Kidney (tissue), 14 donors: ENCODE results near the gene DAZL. TPM values are rescaled to one million over a fixed set of nuclear protein-coding genes. Genes with fewer than 3 reads are reported as not detected.

Experiments used
- DNase-seq, 5 donors: peaks; one replicate each; pipeline ENCODE4 v3.0.0-alpha.2; 2013 to 2020
- FAIRE-seq: peaks from 2 replicates; lab custom pipeline; 2012; peaks lifted over from hg19 to GRCh38; lab: Jason Lieb, UNC
- H3K27ac ChIP-seq, 2 donors: one replicate each; pipeline ENCODE4 v1.7.0; 2013; ENCODE audit warnings: low read depth in 2 of 2, low read length in 2 of 2, inconsistent platforms in 1 of 2
- H3K27me3 ChIP-seq: one replicate; pipeline ENCODE4 v1.7.1; 2013; ENCODE audit warnings: low read length, inconsistent platforms; ENCODE audit not compliant: control insufficient read depth, insufficient read depth
- H3K36me3 ChIP-seq, 3 donors: one replicate each; pipeline versions ENCODE4 v1.7.0 to v1.7.1; 2013; ENCODE audit warnings: low read length in 3 of 3, control low read depth in 1 of 3, inconsistent platforms in 1 of 3; ENCODE audit not compliant: insufficient read depth in 3 of 3, control insufficient read depth in 2 of 3
- H3K4me1 ChIP-seq, 3 donors: one replicate each; pipeline versions ENCODE4 v1.7.0 to v1.7.1; 2013; ENCODE audit warnings: low read length in 3 of 3, inconsistent platforms in 1 of 3, low read depth in 1 of 3; ENCODE audit not compliant: control insufficient read depth in 2 of 3, insufficient read depth in 2 of 3
- H3K4me3 ChIP-seq, 3 donors: one replicate each; pipeline versions ENCODE4 v1.7.0 to v1.8.1; 2013; ENCODE audit warnings: low read length in 3 of 3, control low read depth in 1 of 3, inconsistent platforms in 1 of 3
- H3K9ac ChIP-seq, 3 donors: one replicate each; pipeline versions ENCODE4 v1.7.0 to v1.7.1; 2013; ENCODE audit warnings: low read length in 3 of 3, control low read depth in 1 of 3, inconsistent platforms in 1 of 3
- H3K9me3 ChIP-seq, 3 donors: one replicate each; pipeline versions ENCODE4 v1.7.0 to v1.7.1; 2013; ENCODE audit warnings: low read length in 3 of 3, control low read depth in 1 of 3, inconsistent platforms in 1 of 3; ENCODE audit not compliant: control insufficient read depth in 2 of 3, insufficient read depth in 1 of 3
- CTCF ChIP-seq: IDR thresholded peaks from 3 replicates; pipeline ENCODE4 v1.5.1; 2012; ENCODE audit warnings: mild to moderate bottlenecking, moderate library complexity, borderline replicate concordance; ENCODE audit not compliant: insufficient read depth; ENCODE audit errors: extremely low read depth
- intact Hi-C: fragments of 100-400 bp; cut with DNase I; formaldehyde crosslinking; loops from one replicate; pipeline ENCODE4 v1.11.1; 2022
- polyA plus RNA-seq: library from polyadenylated mRNA; stranded (reverse); fragments of 350-450 nt; fragmentation: Illumina TruSeq; extraction: RNeasy Lipid Tissue Mini Kit (QIAGEN cat#74804); gene quantifications from one replicate; pipeline ENCODE4 v1.2.3, GENCODE V29; 2014; ENCODE audit warnings: low read depth, low replicate concordance; ENCODE audit not compliant: insufficient read depth
- total RNA-seq: library from RNA; stranded (reverse); fragmentation: NEBNext Ultra II Directional; extraction: Animal tissue kit (Norgen Biotek cat#: 25700); gene quantifications from one replicate; pipeline ENCODE4 v1.2.1, GENCODE V29; 2021
- donor health status: control.
- donor health status: control.
- donor health status: control.
- donor health status: control.
- donor health status: control.
- donor health status: DM: yes; HTN: yes; CAD: no.
- donor health status: Normal renal cell carcinoma (clear cell type).

DAZL gene
- total and polyA plus RNA-seq, 2 donors from 2014 or later, result not detected

GRCh38 chr3:16551342-16551976, 53.8 kb downstream of the DAZL start:
- H3K4me1 ChIP-seq, result peaks cover 0 to 4% (median 0%) of the 10 kb centered on the region in 3 donors
- H3K27ac ChIP-seq, result no peak overlapping the region
- DNase-seq (no peak), FAIRE-seq (no peak)
- no peaks in the 10 kb centered on the region for H3K27me3 ChIP-seq
- no peak for TF ChIP-seq CTCF
- intact Hi-C loops, result loop anchor here (5.0 kb wide), 1 partner anchor 264 kb away; no protein-coding TSS in a partner anchor
- no peaks in the 10 kb centered on the region for H3K36me3 ChIP-seq
- H3K9me3 ChIP-seq, result no peaks in the 10 kb centered on the region
- no peak overlapping the region for H3K9ac ChIP-seq
- H3K4me3 ChIP-seq, result no peak overlapping the region

GRCh38 chr3:16550676-16551341, 54.4 kb downstream of the DAZL start:
- intact Hi-C loops, result loop anchor here (5.0 kb wide), 1 partner anchor 264 kb away; no protein-coding TSS in a partner anchor
- FAIRE-seq, result no peak
- peak overlapping the region in 1 of 3 donors; percentile 40 for H3K9ac ChIP-seq

DNA sequence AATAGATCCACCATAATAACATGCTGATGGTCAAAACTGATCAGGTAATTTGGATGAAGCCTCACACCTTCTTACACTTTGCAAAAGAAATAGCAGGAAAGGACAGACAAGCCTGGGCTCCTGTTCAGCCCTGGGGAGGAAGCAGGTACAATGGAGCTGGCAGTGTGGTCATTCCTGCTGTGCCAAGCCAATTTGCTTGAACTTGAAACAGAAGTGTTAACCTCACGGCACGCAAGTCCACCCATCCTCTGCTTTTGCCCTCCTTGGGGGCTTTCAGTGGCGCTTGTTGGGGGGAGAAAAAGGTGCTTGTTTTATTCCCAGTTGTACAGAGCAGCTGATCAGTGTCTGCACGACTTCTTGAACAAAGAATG, 54.9 kb downstream of the DAZL start:
- Histone ChIP-seq H3K27me3 (no peaks in the 10 kb centered on the region), H3K27ac (no peak overlapping the region), H3K4me3 (peak overlapping the region; percentile 6 to 43 (median 41)), H3K4me1 (peaks cover 0 to 4% (median 0%) of the 10 kb centered on the region in 3 donors), H3K9me3 (no peaks in the 10 kb centered on the region), H3K36me3 (no peaks in the 10 kb centered on the region), H3K9ac (peak overlapping the region in 1 of 3 donors; percentile 40)
- intact Hi-C loops, result loop anchor here (5.0 kb wide), 1 partner anchor 263 kb away; no protein-coding TSS in a partner anchor
- DNase-seq (no peak), FAIRE-seq (no peak)
- no peak for TF ChIP-seq CTCF

More at GRCh38 chr3:16550676-16551341, 54.4 kb downstream of the DAZL start:
- DNase-seq, result peak in 4 of 5 donors; percentile 77 to 93 (median 87)
- H3K27me3 ChIP-seq, result no peaks in the 10 kb centered on the region
- H3K9me3 ChIP-seq, result no peaks in the 10 kb centered on the region
- H3K27ac ChIP-seq, result no peak overlapping the region
- H3K4me1 ChIP-seq, result peaks cover 0 to 4% (median 0%) of the 10 kb centered on the region in 3 donors
- no peaks in the 10 kb centered on the region for H3K36me3 ChIP-seq
- peak; percentile 95 for TF ChIP-seq CTCF
- H3K4me3 ChIP-seq, result peak overlapping the region; percentile 6 to 43 (median 41)
